Right lung (tissue), 5 donors: ENCODE measurements around the gene HCFC1R1. TPM values are rescaled to one million over a fixed set of nuclear protein-coding genes. Genes with fewer than 3 reads are reported as not detected.

Experiments used
- DNase-seq, 2 donors: peaks; one replicate each; pipeline ENCODE4 v3.0.0-alpha.2; 2013
- polyA plus RNA-seq, 5 donors: library from polyadenylated mRNA; unstranded; fragments of 120-200 nt; gene quantifications; one replicate each; pipeline versions ENCODE4 v1.2.1 to v1.2.3, GENCODE V29; 2013; ENCODE audit warnings: inconsistent platforms in 1 of 5, low replicate concordance in 1 of 5; ENCODE audit not compliant: insufficient read length in 5 of 5, insufficient read depth in 1 of 5

The HCFC1R1 gene
- polyA plus RNA-seq, 5 donors: 26.6 to 45.7 (median 34.8) TPM

DNA sequence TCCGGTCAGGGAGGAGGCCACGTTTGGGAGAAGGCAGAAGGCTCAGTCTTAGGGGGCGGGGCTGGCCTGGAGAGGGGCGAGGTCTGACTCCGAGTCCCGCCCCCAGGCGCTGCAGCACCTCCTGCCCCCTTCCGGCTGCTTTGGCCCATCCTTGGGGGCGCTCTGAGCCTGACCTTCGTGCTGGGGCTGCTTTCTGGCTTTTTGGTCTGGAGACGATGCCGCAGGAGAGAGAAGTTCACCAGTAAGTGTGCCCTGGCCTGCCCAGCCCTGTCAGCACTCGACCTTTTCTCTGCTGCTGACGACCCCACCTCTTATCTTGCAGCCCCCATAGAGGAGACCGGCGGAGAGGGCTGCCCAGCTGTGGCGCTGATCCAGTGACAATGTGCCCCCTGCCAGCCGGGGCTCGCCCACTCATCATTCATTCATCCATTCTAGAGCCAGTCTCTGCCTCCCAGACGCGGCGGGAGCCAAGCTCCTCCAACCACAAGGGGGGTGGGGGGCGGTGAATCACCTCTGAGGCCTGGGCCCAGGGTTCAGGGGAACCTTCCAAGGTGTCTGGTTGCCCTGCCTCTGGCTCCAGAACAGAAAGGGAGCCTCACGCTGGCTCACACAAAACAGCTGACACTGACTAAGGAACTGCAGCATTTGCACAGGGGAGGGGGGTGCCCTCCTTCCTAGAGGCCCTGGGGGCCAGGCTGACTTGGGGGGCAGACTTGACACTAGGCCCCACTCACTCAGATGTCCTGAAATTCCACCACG, 2.1 kb downstream of the HCFC1R1 start:
- DNase-seq: no peak

GRCh38 chr16:3020604-3021448, 2.9 kb downstream of the HCFC1R1 start:
- DNase-seq: no peak

- no peak for DNase-seq
Measured at GRCh38 chr16:3020247-3020603, 3.5 kb downstream of the HCFC1R1 start, which contains the start of gene TNFRSF12A. Gene TNFRSF12A (plus strand): TSS chr16:3020368. CDS start chr16:3020398, 30 bp downstream.

GRCh38 chr16:3019594-3020246, 4.0 kb downstream of the HCFC1R1 start:
- DNase-seq: no peak

DNA sequence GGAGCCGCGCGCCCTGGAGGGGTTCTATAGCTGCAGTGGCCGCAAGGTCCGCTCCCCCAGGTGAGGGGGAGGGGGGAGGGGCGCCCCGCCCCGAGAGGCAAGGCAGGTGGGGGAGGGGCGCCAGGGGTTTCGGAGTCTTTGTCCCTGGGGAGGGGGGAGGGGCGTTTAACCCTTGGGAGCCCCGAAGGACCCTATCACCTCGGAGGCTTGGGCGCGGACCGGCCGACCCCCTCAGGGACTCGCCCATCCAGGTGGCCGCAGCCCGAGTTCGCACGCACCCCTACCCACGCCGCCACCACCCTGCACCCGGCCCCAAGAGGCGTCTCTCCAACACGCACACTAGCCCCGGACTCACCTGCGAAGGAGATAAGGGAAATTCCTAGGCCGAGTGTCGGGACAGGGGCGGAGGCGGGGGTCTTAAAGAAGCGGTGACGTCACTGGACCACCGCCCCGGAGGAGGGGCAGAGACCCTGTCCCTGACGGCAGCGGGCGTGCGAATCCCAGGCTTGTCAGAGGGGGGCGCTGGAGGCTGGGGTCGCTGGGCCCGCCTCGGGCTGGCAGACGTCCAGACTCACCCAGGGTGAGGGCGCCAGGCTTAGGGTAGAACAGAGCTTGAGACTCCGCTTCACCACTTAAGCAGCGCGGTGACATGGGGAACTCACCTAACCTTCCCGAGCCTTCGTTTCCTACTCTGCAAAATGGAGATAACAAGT, 5.8 kb downstream of the HCFC1R1 start, which contains the start of gene CLDN6:
TSS of gene CLDN6 (minus strand) at position 390 of the 713 bp plus-strand sequence. CDS start 2,162 bp downstream, outside the sequence.
- DNase-seq: peak; percentile 68 to 71

- DNase-seq: no peak
Measured at GRCh38 chr16:3017344-3017743, 6.4 kb downstream of the HCFC1R1 start.

DNA sequence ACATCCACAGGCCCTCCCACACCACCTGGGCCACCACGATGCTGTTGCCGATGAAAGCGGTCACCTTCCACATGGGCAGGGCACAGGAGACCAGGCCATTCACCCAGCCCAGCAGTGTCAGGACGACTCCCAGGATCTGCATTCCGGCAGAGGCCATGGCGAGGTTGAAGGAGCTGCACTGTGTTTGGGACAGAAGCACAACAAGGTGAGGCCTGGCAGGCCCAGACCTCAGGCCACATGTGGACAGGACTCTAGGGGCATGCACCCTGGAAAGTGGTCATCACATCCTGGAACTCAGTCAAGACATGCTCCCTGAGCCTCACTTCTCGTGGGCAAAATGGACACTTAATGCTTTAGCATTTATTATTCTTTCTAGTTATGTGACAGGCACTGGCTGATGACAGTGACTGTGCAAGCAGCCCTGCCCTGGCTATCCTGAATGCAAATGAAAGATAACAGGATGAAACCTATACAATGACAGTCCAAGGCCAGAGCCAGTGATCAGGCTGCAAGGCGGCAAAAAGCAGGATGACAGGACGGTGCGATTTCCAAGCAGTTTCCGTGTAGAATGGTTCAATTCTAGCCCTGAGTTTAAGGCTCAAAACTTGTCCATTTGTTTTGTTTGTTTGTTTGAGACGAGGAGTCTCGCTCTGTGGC, 7.7 kb downstream of the HCFC1R1 start:
- no peak for DNase-seq

DNA sequence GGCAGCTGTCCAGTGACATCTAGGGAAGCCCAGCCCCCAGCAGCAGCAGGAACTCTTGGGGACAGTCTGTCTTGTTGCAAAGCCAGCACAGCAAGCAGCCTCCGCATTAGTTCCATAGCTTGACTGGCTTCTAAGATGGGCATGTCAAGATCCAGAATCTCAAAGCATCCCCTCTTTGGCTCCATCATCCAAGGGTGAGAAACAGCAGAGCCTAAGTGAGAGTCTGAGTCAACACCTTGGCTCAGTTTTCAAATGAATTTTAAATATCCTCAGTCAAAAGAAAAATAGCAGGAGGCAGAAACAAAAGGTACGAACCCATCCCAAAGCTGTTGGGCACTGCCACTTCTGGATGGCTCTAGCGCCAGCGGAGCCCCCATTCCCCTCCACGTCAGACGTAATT, 8.8 kb downstream of the HCFC1R1 start:
- DNase-seq: no peak

- DNase-seq: no peak
Measured at GRCh38 chr16:3013998-3014690, 9.6 kb downstream of the HCFC1R1 start.

- no peak for DNase-seq
Measured at GRCh38 chr16:3013491-3013951, 10.2 kb downstream of the HCFC1R1 start.

DNA sequence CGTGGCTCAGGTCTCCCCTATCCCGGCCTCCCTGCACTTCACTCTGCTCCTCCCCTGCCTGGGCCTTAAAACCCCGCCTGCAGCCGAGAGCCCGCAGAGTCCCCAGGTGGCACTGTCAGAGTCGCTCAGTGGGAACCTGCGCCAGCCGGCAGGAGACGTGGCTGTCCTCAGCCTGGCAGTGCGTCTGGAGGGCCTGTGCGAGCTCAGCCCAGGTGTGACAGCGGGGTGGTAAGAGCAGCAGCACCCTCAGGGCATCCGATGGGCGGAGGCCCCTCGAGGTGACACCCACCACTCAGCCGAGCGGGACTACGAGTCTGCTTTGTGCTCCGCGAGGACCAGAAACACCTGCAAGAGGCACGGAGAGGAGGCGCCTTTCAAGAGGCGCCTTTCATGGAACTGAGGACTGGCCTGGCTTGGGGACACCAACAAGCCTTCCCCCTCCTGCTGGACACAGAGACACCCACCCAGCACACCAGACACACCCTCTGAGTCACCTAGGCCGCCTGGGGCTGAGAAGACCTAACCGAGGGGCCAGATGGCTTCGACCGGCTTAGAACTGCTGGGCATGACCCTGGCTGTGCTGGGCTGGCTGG, 10.8 kb downstream of the HCFC1R1 start, which contains the start of gene CLDN9:
TSS of gene CLDN9 (plus strand) at position 96 of the 593 bp plus-strand sequence. CDS start at position 536, 440 bp downstream.
- DNase-seq: no peak

- no peak for DNase-seq
Measured at GRCh38 chr16:3012246-3012645, 11.5 kb downstream of the HCFC1R1 start.

DNA sequence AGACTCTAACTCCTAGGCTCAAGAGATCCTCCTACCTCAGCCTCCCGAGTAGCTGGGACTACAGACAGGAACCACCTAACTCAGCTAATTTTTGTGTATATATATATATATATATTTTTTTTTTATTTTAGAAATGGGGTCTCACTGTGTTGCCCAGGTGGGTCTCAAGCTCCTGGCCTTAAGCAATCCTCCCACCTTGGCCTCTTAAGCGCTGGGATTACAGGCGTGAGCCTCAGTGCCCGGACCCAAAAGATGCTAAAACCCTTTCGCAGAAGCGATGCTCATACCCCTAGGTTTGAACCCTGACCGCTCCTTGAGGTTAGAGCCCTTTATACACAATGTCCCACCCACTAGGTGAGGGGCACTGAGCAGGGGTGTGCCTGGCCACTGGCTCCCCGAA, 13.2 kb downstream of the HCFC1R1 start:
- DNase-seq: no peak

- peak in 1 of 2 donors; percentile 81 for DNase-seq
Measured at GRCh38 chr16:3009568-3010390, 14.0 kb downstream of the HCFC1R1 start.

GRCh38 chr16:3008690-3009037, 15.1 kb downstream of the HCFC1R1 start:
- DNase-seq: no peak

- DNase-seq: no peak
Measured at GRCh38 chr16:3007957-3008689, 15.6 kb downstream of the HCFC1R1 start.

DNA sequence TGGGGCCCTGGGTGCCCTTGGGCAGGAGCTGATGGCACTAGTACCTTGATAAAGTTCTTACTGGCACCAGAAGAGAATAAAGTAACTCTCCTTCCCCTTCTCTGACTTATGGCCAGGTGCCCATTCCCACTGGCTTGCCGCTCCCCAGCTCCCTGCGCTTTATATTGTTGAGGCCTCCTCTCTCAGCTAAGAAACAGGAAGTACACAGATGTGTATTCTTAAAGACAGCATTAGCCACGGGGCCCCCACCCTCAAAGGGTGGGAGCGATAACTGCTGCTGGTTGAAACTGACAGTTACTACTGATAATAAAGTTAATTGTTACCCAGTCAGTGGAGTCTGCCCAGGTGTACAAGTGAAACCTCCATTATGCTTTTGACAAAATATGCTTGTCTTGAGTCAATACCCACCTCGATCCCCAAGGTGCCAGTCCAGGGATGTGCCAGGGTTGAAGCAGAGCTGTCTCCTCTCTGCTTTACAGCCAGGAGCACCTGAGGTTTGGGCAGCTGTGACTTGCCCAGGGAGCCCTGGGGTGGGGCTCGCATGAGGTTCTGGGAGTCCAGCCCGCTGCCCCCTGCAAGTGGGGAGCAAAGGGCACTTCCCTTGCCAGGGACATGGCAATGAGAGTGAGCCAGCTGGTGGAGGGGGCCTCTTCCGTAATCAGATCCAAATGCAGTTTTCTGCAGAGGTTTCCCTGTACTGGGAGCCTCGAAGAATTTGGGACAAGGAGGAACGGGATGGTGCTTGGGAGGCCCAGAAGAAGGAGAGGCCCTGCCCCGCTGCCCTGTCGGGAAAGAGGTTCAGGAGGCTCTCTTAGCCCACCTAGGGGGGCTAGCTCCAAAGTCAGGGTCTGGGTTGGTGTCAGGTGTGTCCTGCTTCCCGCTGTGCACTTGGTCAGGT, 16.4 kb downstream of the HCFC1R1 start:
- no peak for DNase-seq
